Small intestine (tissue), 7 donors: ENCODE results near the gene LAMP1. TPM values are rescaled to one million over a fixed set of nuclear protein-coding genes. Genes with fewer than 3 reads are reported as not detected.

Source experiments
- DNase-seq, 2 donors: peaks; one replicate each; pipeline versions ENCODE4 v3.0.0 to v3.0.0-alpha.2; 2013
- FAIRE-seq: peaks from 2 replicates; lab custom pipeline; 2012; peaks lifted over from hg19 to GRCh38; lab: Jason Lieb, UNC
- H3K27ac ChIP-seq, 3 donors: one replicate each; pipeline ENCODE4 v1.5.1; 2013; ENCODE audit warnings: low read length in 2 of 3, mild to moderate bottlenecking in 2 of 3, control low read depth in 1 of 3, inconsistent platforms in 1 of 3, low read depth in 1 of 3, moderate library complexity in 1 of 3
- H3K27me3 ChIP-seq, 3 donors: one replicate each; pipeline ENCODE4 v1.6.1; 2013; ENCODE audit warnings: low read length in 3 of 3, inconsistent platforms in 1 of 3; ENCODE audit not compliant: control insufficient read depth in 3 of 3, insufficient read depth in 3 of 3
- H3K36me3 ChIP-seq, 3 donors: one replicate each; pipeline ENCODE4 v1.6.1; 2013; ENCODE audit warnings: low read length in 3 of 3, inconsistent platforms in 1 of 3, low read depth in 1 of 3, mild to moderate bottlenecking in 1 of 3, moderate library complexity in 1 of 3; ENCODE audit not compliant: control insufficient read depth in 3 of 3, insufficient read depth in 2 of 3
- H3K4me1 ChIP-seq, 3 donors: one replicate each; pipeline ENCODE4 v1.6.1; 2013; ENCODE audit warnings: low read length in 2 of 3, inconsistent platforms in 1 of 3, low read depth in 1 of 3, mild to moderate bottlenecking in 1 of 3, moderate library complexity in 1 of 3; ENCODE audit not compliant: control insufficient read depth in 3 of 3, insufficient read depth in 2 of 3
- H3K4me3 ChIP-seq, 3 donors: one replicate each; pipeline ENCODE4 v1.5.1; 2013; ENCODE audit warnings: low read length in 3 of 3, control low read depth in 1 of 3, inconsistent platforms in 1 of 3, low read depth in 1 of 3, mild to moderate bottlenecking in 1 of 3, moderate library complexity in 1 of 3
- H3K9me3 ChIP-seq, 2 donors: one replicate each; pipeline ENCODE4 v1.6.1; 2013; ENCODE audit warnings: low read depth in 1 of 2, low read length in 1 of 2; ENCODE audit not compliant: control insufficient read depth in 2 of 2, insufficient read depth in 1 of 2
- WGBS, 3 donors: extraction: QIAGEN DNeasy Blood & Tissue Kit; methylation state at CpG; one replicate each; pipeline ENCODE4 v1.1.7; 2013; 5-methylcytosine and 5-hydroxymethylcytosine counted together
- polyA plus RNA-seq, 4 donors: library from polyadenylated mRNA; stranded (reverse) in 3 of 4; unstranded in 1 of 4; fragments of 200-250 nt in 3 of 4; fragments of 120-200 nt in 1 of 4; gene quantifications; one replicate each; pipeline versions ENCODE4 v1.2.1 to v1.2.3, GENCODE V29; 2013
- donor health status: healthy with polysubstance abuse.
- donor health status: control.
- donor health status: control.
- donor health status: Bipolar disorder and iron deficiency.
- donor health status: healthy.

LAMP1 gene
- polyA plus RNA-seq, 4 donors: 34.0 to 251 (median 79.5) TPM

- FAIRE-seq: no peak
- H3K4me1 ChIP-seq: no peaks in the 10 kb centered on the region
- no peak for DNase-seq
- no peaks in the 10 kb centered on the region for H3K9me3 ChIP-seq
- no peaks in the 10 kb centered on the region for H3K27me3 ChIP-seq
- no peak overlapping the region for H3K4me3 ChIP-seq
- 93 to 96% (median 95%) methylated on average over 7 of the region's 7 CpGs for WGBS, 3 donors
- peaks cover 22 to 90% (median 30%) of the 10 kb centered on the region in 3 donors for H3K36me3 ChIP-seq
- no peak overlapping the region for H3K27ac ChIP-seq
These were observed 26.8 kb downstream of the LAMP1 start for GRCh38 chr13:113323869-113324268.

- no peaks in the 10 kb centered on the region for H3K4me1 ChIP-seq
- no peak for DNase-seq
- no peaks in the 10 kb centered on the region for H3K27me3 ChIP-seq
- no peak overlapping the region for H3K27ac ChIP-seq
- peaks cover 20 to 88% (median 27%) of the 10 kb centered on the region in 3 donors for H3K36me3 ChIP-seq
- no peaks in the 10 kb centered on the region for H3K9me3 ChIP-seq
- no peak overlapping the region for H3K4me3 ChIP-seq
- no peak for FAIRE-seq
- WGBS, 3 donors: 81 to 83% (median 83%) methylated on average over 12 of the region's 12 CpGs
These were observed 27.4 kb downstream of the LAMP1 start for GRCh38 chr13:113324398-113324797.

- H3K9me3 ChIP-seq: no peaks in the 10 kb centered on the region
- no peak overlapping the region for H3K27ac ChIP-seq
- DNase-seq (no peak), FAIRE-seq (no peak)
- no peak overlapping the region for H3K4me3 ChIP-seq
- H3K27me3 ChIP-seq: no peaks in the 10 kb centered on the region
- no peaks in the 10 kb centered on the region for H3K4me1 ChIP-seq
- peaks cover 18 to 81% (median 20%) of the 10 kb centered on the region in 3 donors for H3K36me3 ChIP-seq
- 86 to 95% (median 89%) methylated on average over 22 to 23 of the region's 23 CpGs for WGBS, 3 donors
These were observed 28.7 kb downstream of the LAMP1 start for GRCh38 chr13:113325779-113326178.

GRCh38 chr13:113327391-113327765 lies 30.3 kb downstream of the LAMP1 start:
- 80 to 83% (median 82%) methylated on average over 13 of the region's 13 CpGs for whole genome bisulfite sequencing, 3 donors
- Histone ChIP-seq H3K4me3 (no peak overlapping the region), H3K4me1 (no peaks in the 10 kb centered on the region), H3K9me3 (no peaks in the 10 kb centered on the region), H3K27ac (no peak overlapping the region), H3K36me3 (peaks cover 9 to 74% (median 12%) of the 10 kb centered on the region in 3 donors), H3K27me3 (no peaks in the 10 kb centered on the region)
- DNase-seq (no peak), FAIRE-seq (no peak)

GRCh38 chr13:113327766-113328471 lies 30.9 kb downstream of the LAMP1 start:
- WGBS, 3 donors: 73 to 85% (median 78%) methylated on average over 20 of the region's 20 CpGs
- Histone ChIP-seq H3K9me3 (no peaks in the 10 kb centered on the region), H3K4me1 (no peaks in the 10 kb centered on the region), H3K27me3 (no peaks in the 10 kb centered on the region), H3K27ac (no peak overlapping the region), H3K4me3 (no peak overlapping the region), H3K36me3 (peaks cover 6 to 77% (median 10%) of the 10 kb centered on the region in 3 donors)
- FAIRE-seq (no peak), DNase-seq (no peak)

- Histone ChIP-seq H3K9me3 (no peaks in the 10 kb centered on the region), H3K4me1 (no peaks in the 10 kb centered on the region), H3K4me3 (no peak overlapping the region), H3K36me3 (peaks cover 6 to 71% (median 10%) of the 10 kb centered on the region in 3 donors), H3K27me3 (no peaks in the 10 kb centered on the region), H3K27ac (no peak overlapping the region)
- DNase-seq (no peak), FAIRE-seq (no peak)
- WGBS, 3 donors: 90 to 94% (median 93%) methylated on average over 12 of the region's 12 CpGs
These were observed 31.8 kb downstream of the LAMP1 start for GRCh38 chr13:113328851-113329250.

GRCh38 chr13:113329656-113330312 lies 32.7 kb downstream of the LAMP1 start:
- no peak overlapping the region for H3K4me3 ChIP-seq
- DNase-seq (no peak), FAIRE-seq (no peak)
- H3K36me3 ChIP-seq: peaks cover 3 to 64% (median 8%) of the 10 kb centered on the region in 3 donors
- WGBS, 3 donors: 89 to 92% (median 90%) methylated on average over 21 to 22 of the region's 22 CpGs
- no peaks in the 10 kb centered on the region for H3K27me3 ChIP-seq
- no peaks in the 10 kb centered on the region for H3K4me1 ChIP-seq
- no peaks in the 10 kb centered on the region for H3K9me3 ChIP-seq
- no peak overlapping the region for H3K27ac ChIP-seq

GRCh38 chr13:113332615-113333014 lies 35.6 kb downstream of the LAMP1 start:
- peaks cover 0 to 56% (median 0%) of the 10 kb centered on the region in 3 donors for H3K36me3 ChIP-seq
- H3K9me3 ChIP-seq: no peaks in the 10 kb centered on the region
- no peak for FAIRE-seq
- WGBS, 3 donors: 94 to 96% (median 94%) methylated on average over 12 of the region's 12 CpGs
- H3K27ac ChIP-seq: no peak overlapping the region
- no peak for DNase-seq
- no peak overlapping the region for H3K4me3 ChIP-seq
- H3K4me1 ChIP-seq: no peaks in the 10 kb centered on the region
- no peaks in the 10 kb centered on the region for H3K27me3 ChIP-seq
